HG03520 (cell line): Measurements from ENCODE around the gene PFN1.
"Not testable (repeated sequence)": the region's sequence is repeated elsewhere in the genome, so short reads cannot be mapped to it uniquely, and the experiment has no call there.

Experiments
- ATAC-seq: cut with Tn5 transposase; IDR thresholded peaks from one replicate; pipeline ENCODE4 v1.9.1; 2021; ENCODE audit warnings: mild to moderate bottlenecking, moderate library complexity; ENCODE audit not compliant: unreplicated experiment

The PFN1 gene

DNA sequence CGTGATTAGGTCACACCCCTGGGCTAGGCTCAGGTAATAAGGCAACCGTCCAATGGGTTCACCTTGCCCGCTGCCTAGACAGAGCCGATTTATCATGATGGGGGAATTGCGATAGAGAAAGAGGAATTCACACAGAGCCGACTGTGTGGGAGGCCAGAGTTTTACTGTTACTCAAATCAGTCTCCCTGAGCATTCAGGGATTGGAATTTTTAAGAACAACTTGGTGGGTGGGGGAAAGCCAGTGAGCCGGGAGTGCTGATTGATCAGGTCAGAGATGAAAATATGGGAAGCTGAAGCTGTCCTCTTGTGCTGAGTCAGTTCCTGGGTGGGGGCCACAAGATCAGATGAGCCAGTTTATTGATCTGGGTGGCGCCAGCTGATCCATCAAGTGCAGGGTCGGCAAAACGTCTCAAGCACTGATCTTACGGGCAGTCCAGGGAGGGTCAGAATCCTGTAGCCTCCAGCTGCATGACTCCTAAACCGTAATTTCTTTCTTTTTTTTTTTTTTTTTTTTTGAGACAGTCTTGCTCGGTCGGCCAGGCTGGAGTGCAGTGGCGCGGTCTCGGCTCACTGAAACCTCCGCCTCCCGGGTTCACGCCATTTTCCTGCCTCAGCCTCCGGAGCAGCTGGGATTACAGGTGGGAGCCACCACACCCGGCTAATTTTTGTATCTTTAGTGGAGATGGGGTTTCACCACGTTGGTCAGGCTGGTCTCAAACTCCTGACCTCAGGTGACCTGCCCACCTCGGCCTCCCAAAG, 21.6 kb downstream of the PFN1 start:
- not testable (repeated sequence) for ATAC-seq

DNA sequence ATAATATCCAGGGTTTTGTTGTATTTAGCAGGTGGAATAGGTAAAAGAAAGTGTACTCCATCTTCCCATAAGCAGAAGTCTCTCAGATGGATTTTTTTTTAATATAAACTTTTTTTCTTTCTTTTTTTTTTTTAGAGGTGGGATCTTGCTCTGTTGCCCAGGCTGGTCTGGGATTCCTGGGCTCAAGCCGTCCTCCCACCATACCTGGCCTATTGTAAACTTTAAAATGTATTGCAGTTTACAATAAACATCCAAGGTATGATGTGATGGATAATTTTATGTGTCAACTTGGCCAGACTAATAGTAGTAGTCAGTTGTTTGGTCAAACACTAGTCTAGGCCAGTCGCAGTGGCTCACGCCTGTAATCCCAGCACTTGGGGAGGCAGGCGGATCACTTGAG, 27.0 kb downstream of the PFN1 start:
- no peak for ATAC-seq

DNA sequence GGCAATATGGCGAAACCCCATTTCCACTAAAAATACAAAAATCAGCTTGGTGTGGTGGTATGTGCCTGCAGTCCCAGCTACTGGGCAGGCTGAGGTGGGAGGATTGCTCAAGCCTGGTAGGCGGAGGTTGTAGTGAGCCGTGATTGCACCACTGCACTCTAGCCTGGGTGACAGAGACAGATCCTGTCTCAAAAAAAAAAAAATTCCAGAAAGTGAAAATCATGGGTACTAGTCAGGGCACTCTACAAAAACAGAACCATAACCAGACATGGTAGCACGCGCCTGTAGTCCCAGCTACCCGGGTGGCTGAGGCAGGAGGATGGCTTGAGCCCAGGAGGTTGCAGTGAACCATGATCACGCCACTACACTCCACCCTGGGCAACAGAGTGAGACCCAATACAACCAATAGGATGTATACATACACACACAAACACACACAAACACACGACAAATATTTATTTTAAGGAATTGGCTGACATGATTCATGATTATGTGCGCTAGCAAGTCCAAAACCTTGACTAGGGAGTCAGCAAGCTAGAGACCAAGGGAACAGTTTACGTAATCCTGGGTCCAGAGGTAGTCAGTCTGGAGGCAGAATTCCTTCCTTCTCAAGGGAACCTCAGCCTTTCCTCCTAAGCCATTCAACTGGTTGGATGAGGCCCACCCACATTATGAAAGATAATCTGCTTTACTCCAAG, 27.8 kb downstream of the PFN1 start:
- no peak for ATAC-seq

DNA sequence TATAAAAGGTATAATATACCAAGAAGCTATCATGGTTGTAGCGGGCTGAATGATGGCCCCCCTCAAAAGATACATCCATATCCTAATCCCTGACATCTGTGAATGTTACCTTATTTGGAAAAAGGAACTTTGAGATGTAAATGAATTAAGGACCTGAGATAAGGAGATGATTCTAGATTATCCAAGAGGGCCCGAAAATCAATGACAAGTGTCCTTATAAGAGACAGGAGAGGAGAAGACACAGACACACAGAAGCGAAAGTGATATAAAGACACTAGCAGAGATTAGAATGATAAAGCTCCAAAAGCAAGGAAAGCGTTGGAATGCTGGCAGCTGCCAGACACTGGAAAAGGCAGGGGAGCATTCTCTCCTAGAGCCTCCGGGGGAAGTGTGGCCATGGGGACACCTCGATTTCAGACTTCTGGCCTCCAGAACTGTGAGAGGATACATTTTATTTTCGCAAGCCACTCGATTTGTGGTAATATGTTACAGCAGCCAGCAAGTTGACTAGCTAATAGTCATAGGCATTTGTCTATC, 28.8 kb downstream of the PFN1 start:
- no peak for ATAC-seq

DNA sequence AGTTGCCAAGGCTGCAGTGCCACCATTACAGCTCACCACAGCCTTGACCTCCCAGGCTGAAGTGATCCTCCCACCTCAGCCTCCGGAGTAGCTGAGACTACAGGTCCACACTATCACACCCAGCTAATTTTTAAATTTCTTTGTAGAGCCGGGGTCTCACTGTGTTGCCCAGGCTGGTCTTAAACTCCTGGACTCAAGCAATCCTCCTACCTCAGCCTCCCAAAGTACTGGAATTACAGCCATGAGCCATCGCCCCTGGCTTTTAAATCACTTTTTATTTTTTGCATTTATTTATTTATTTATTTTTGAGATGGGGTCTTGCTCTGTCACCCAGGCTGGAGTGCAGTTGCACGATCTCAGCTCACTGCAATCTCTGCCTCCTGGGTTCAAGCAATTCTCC, 33.8 kb downstream of the PFN1 start:
- not testable (repeated sequence) for ATAC-seq

DNA sequence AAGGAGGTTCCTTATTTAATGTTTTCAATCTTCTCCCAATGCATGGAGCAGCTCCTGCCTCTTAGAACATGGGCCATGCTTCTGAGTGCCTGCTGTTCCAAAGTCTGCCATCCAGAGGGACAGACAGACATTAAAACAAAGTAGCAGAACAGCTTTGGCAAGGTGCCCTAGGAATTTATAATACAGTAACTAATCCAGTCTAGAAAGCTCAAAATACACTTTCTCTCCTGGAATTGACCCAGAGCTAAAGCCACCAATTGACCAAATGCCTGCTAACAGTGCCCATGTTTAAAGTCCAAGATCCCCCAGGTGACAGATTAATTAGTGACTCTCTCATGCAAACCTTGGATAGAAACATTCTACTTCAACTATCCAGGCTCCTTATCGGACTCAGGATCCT, 34.3 kb downstream of the PFN1 start:
- ATAC-seq: no peak

DNA sequence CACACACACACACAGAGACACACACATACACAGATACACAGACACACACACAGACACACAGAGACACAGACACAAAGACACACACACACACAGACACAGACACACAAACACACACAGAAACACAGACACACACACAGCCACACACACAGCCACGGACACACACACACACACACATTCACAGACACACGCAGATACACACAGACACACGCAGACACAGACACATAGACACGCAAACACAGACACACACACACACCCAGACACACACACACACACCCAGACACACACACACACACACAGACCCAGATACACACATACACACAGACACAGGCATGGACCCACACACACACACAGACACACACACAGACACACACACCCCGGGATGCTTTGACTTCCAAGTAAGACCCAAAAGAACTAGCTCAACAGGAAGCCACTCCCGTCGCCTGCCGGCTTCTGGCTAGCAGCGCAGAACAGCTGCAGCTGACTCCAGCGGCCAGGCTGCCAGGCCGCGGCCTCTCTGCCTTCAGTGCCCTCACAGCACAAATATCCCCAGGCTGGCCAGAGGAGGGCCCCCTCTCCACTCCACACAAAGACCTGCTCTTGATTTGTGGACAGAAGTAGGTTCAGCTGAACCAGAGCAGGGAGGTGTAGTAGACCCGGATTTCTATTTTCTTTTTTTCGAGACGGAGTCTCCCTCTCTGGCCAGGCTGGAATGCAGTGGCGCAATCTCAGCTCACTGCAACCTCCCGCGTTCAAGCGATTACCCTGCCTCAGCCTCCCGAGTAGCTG, 39.4 kb downstream of the PFN1 start:
- ATAC-seq: no peak

DNA sequence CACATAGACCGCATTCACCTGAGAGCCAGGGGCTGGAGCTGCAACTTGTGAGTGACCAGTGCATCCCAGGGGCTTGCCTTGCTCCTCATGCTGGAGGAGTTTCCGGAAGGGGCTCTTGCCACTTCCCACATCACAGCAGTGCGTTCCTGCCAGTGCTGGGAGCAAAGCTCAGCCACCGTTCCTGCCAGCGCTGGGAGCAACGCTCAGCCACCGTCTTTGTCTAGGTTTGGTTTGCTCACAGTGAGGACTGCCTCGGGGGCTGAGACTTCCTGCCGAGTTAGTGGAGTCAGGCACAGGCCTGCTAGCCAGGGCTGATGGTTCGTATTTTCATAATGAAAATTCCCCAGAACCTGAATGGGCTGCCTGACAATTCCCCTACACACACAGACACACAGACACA, 40.0 kb downstream of the PFN1 start:
- ATAC-seq: no peak

DNA sequence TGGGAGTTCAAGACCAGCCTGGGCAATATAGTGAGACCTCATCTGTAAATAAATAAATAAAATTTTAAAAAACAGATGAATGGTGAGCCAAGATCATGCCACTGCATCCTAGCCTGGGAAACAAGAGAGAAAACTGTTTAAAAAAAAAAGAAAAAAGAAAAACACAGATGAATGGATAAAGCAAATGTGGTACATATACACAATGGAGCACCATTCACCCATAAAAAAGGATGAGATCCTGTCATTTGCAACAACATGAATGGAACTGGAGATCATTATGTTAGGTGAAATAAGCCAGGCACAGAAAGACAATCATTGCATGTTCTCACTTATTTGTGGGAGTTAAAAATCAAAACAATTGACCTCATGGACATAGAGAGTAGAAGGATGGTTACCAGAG, 41.7 kb downstream of the PFN1 start:
- not testable (repeated sequence) for ATAC-seq

DNA sequence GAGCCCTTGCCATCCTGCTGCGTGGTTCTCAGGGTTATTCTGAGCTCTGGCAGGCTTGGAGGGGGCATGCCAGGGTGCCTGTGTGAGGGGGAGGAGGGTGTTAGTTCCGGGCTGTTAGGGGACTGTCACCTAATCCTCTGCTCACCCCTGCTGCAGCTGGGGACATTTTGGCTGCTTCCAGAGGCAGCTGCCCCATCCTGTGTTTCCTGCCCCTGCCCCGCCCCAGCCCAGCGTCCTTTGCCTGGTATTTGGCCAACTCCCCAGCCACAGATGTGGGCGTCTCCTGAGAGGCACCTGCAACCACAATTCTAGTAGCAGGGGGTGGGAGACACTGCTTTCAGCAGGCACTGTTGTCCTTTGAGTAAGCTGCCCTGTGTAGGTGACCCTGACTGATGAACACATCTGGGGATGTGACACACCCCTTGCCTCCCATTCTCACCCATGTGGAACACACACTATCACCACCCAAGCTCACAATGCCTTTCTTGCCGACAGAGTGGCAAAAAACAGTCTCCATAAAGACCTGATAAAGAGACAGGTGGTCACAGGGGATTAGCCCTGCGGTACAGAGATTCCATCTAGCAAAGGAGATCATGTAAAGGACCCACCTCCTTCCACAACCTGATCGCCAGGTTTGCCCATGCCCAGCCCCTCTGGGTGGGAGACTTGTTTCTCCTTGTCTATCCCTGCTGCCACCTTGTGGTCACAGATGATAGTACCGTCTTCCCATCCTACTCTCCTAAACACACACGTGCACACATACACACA, 45.1 kb downstream of the PFN1 start, which contains the start of gene CHRNE:
Gene CHRNE, minus strand, starts transcription at position 48 of the 768 bp plus-strand sequence. Its CDS starts 35 bp downstream, at position 13.
- no peak for ATAC-seq

DNA sequence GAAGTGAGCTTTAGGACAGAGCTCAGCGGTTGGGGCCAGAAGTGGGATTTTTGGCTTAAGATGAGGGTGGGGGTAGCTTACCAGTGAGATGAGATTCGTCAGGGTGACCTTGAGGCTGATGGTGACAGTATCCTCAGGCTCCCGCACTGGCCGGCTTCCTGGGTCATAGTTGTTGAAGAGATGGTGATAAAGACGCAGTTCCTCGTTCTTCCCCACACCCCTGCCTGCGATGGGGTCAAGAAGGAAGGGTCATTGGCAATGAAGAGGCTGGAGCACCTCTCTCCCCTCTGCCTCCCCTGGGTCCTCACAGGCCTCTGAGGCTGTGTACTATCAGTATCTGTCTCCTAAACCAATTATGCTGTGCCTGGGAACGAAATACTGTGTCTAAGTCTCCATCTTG, 45.8 kb downstream of the PFN1 start:
- no peak for ATAC-seq

DNA sequence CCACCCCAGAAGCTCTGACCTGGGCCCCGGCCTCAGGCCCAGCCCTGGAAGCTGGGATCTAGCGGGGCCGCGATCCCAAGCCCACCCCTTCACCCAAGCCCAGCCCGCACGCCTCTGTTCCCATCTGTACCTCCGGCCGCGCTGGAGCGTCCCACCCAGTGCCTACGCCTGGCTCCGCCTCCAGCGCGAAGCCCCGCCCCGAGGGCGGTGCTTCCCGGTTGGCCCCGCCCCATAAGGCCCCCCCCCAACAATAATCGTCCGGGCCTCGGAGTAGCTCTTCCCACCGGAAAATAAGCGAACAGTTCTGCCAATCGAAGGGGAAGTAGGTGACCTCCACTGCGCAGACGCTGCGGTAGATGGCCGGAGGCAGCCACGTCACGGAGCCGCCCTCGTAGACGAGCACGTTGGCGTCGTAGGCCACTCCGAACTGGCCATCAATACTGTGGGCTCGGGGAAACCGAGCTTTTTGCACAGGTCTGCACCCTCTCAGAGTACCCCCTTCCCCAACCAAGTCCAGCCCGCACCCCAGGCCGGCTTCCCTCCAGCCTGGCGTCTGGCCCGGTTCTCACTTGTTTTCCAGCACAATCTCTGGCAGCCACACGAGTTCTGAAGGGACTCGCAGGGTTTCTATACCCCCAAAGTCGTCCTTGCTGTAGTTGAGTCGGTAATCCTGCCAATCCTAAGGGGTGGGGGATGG, 46.5 kb downstream of the PFN1 start:
- no peak for ATAC-seq

DNA sequence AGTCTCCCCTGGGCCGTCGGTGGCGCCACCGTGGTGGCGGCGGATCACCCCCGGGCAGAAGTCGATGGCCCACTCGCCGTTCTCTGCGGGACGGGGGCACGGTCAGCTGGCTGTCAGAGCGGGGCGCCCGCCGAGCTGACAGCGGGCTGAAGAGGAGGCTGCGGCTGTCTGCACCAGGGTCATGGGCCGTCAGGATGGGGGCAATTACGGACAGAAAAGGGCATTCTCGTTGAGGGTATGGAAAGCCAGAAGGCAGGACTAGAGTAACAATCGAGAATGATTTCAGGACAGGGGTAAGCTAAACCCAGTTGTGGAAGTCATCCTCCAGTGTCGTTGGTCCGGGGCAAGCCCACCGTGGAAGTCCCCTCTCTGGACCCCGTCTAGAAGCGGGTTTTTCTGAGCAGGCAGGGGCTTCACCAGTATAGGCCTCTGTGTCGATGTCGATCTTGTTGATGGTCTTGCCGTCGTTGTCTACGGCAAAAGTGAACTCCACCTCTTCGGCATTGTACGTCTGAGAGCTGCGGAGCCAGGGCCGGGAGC, 47.2 kb downstream of the PFN1 start:
- no peak for ATAC-seq

DNA sequence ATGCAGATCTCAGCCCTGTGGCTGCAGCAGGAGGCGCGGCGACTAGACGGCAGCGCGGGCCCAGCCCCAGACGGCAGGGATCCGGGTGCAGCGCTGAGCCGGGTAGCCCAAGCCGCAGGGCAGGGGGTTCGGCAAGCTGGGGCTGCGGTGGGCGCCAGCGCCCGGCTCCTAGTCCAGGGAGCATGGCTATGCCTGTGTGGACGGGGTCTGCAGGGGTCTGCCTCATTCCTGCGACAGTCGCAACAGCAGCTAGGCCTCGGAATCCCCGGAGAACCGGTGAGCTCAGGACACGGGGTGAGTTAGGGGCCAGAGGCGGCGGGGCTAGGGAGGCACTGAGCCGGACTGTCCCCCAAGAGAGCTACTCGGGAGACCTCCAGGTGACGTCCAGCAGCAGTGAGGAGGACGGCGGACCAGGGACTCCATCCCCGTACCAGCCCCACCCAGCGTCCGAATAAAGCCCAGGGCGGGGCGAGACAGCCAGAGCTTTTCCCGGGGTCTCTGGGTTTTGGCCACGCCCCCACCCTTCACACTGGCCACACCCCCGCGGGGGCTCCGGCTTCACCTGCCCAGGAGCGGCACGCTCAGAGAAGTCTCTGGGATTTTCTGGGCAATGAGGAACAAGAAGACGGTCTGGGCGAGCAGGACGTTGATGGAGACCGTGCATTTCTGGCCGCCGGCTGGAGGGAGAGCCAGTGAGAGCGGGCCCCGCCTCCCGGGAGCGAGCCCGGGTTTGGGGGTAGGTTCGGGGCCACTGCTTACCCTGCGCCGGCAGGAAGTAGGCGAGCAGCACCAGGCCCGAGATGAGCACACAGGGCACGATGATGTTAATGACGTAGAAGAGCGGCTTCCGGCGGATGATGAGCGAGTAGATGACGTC, 47.9 kb downstream of the PFN1 start:
- no peak for ATAC-seq

DNA sequence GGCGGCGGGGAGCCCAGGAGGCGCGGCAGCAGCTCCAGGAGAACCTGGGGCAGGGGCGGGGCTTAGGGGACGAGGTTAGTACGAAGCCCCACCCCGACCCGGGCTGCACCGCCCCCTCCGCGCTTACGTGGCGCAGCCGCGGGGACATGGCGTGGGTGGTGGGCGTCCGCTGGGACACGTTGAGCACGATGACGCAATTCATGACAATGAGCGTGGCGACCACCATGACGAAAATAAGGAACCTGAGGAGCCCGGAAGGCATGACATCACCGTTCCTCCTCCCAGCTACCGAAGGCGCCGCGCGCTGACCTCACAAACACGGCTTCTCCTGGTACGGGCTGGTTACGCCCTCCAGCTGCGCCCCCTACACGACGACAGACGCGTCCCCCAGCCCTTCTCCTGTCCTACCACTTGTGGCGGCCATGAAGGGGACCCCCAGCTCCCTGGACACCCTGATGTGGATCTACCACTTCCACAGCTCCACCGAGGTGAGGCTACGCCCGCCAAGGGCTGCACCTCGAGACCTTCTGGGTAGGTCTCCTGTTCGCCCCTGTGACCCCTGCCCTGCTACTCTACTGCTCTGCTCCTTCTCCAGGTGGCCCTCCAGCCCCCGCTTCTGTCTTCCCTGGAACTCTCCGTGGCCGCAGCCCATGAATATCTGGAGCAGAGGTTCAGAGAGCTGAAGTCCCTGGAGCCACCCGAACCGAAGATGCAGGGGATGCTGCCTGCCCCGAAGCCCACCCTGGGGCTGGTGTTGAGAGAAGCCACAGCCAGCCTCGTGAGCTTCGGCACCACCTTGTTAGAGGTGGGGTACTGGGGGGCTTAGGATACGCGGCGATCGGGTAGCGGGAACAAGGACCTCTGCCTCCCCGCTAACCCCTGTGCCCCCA, 48.7 kb downstream of the PFN1 start, which contains the start of gene C17orf107:
Gene C17orf107, plus strand, starts transcription at position 196 of the 890 bp plus-strand sequence. Its CDS starts 227 bp downstream, at position 423.
- no peak for ATAC-seq

DNA sequence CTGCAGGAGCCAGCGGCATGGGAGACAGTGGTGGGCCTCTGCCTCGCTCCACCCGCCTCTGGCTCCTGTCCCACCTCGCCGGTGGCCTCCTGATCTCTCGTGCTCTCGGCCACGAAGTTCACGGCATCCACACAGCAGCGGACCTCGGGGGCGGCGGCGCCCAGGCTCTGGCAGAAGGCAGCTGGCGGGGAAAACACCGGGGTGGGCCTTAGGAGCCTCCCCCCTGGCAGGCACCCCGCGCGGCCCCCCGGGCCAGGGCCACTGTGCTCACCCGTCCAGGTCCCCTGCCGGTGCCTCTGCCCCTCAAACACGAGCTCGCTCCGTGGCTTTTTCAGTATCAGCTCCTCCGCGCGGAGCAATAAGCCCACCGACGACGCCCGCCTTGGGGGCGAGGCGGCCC, 49.4 kb downstream of the PFN1 start:
- no peak for ATAC-seq

DNA sequence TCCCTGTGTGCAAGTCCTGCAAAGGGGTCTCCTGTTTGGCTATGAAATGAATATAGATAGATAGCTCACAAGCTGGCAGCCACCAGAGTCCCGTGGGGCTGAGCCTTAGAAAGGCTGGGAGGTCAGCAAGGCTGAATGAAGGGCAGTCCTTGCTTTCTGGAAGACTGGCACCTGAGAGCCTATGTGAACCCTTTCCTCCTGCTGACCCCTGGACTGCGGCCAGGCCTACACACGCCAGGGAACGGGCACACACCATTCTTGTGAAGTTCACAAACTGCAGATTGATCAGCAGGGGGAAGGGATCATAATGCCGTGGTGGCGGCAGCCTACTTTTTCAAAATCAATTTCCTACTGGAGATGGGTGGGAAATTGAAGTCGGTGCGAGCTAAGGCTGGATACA, 50.0 kb downstream of the PFN1 start:
- no peak for ATAC-seq

DNA sequence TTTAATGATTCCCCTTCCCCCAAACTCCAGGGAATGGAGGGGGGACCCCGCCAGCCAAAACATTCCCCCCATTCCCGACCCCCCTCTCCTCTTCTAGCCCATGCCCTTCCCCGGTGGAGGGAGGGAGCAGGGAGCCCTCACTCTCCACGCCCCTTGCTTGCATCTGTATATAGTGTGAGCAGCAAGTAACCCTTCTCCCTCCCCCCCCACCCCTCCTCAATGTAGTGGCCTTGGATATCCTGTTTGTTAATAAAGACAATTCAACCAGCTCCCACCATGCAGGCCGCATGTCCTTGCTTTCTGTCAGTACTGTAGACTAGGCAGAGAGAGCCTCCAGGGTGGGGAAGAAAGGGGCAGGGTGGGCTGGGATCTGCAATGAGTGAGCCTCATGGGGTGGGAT, 50.5 kb downstream of the PFN1 start:
- ATAC-seq: no peak
